HG02938 (cell line): ENCODE measurements around the gene TSHZ3.

Experiments used
- ATAC-seq: cut with Tn5 transposase; IDR thresholded peaks from one replicate; pipeline ENCODE4 v1.9.1; 2021; ENCODE audit warnings: mild to moderate bottlenecking, moderate library complexity; ENCODE audit not compliant: unreplicated experiment

Gene TSHZ3

GRCh38 chr19:31268751-31269383 lies 80.4 kb downstream of the TSHZ3 start:
- no peak for ATAC-seq

DNA sequence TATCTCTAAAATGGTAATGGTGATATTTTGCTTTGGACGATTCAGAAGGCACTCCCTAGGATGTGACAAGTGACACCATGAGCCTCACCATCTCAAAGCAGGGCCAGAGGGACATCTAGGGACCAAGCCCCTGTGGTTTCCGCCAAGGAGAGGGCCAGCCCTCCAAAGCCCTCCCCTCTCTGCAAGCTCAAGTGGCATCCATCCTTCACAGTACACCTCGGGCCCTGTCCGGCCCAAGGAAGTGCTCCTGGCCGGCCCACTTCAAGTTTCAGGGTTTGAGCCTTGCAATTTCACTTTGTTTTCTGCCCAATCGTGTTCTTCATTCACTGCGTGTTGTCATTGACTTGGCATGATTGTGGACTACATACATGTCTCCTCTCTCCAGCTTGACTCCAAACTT lies 82.5 kb downstream of the TSHZ3 start:
- no peak for ATAC-seq

DNA sequence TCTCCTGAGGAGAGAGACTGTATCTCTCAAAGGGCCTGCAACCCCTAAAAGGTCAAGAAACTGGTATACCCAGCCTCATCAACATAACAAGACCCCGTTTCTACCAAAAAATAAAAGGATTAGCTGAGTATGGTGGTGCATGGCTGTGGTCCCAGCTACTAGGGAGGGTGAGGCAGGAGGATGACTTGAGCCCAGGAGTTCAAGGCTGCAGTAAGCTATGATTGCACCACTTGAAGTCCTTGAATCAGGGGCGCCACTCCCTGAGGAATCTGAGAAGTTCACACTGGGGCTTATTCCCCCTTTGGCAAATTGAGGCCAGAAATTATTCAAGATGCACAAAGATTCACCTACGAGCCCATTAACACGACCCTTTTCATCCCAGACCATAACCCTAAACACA lies 83.0 kb downstream of the TSHZ3 start:
- ATAC-seq = no peak

GRCh38 chr19:31264041-31264778 lies 85.0 kb downstream of the TSHZ3 start:
- no peak for ATAC-seq

DNA sequence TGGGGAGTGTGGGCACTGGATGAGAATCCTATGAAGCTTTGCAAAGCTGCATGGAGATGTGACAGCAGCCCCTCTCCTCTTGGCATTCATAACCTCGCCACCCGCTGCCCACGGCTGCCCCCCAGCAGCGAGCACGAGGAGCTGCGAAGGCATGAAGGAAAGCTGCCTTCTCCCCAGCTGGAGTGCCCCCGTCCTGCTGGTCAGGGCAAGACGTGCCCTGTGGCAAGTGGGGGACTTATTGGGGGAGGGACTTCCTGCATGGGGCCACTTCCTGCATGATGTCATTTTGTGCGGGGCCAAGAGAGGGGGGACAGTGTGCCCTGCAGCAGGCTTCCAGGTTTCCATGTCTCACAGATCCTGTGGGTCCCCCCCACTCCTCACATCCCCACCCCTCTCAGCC lies 85.9 kb downstream of the TSHZ3 start:
- no peak for ATAC-seq

DNA sequence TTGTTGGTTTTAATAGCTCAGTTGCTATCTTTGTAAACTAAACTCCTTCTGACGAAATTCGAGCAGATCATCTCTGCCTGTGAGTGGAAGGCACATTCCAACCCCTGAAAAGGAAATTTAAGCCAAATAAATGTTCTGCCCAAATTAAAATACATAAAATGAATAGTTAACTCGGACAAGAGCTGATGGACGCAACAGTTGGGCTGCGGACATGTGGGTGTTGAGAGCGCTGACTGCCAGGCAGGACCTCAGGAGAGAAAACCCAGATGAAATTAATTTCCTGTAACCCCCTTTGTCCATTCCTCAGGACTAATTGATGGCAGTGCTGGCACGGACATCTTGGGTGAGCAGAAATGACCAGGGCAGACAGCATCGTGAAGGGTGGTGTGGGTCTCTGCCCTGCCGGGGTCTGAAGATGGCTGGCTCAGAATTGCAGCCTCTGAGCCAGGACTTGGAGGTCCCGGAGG lies 86.5 kb downstream of the TSHZ3 start:
- ATAC-seq = no peak

GRCh38 chr19:31261603-31262212 lies 87.5 kb downstream of the TSHZ3 start:
- ATAC-seq = no peak

GRCh38 chr19:31261019-31261602 lies 88.1 kb downstream of the TSHZ3 start:
- no peak for ATAC-seq

GRCh38 chr19:31260171-31260933 lies 88.9 kb downstream of the TSHZ3 start:
- ATAC-seq = no peak

DNA sequence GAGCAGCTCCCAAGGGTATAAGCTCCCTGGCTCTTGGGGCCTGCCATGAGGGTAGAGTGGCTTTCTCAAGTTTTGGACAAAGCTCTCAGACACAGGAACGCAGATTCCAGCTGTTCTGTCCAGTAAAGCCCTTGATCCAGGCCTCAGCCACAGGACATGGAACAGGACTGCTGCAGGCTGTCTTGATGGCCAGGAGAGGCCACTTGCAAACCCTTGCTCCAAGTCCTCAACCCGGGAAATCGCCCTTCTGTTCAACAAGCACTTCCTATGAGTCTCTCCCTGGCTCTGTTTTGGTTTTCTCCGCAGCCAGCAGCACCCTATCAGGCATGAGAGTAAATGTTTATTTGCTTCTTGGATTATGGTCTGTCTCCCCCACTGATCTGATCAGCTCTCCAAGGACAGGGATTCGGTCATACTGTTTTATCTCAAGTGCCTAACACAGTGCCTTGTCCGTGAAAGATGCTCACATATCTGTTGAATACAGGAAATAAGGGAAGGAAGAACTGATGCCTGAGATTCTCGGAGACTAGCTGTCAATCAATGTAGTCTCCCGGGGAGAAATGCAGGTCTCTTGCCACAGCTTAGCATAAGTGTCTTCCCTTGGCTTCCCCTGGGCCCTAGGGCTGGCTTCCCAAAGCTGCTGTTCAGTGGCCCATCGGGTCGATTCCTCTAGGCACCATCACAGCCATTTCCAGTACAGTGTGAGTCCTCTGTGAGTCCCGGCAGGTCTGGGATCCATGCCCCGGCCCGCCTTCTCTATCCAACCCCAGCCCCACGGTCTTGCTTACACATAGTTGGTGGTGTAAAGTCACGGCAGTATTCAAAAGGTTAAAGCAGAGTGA lies 90.8 kb downstream of the TSHZ3 start:
- no peak for ATAC-seq

- ATAC-seq = no peak
These were observed 91.7 kb downstream of the TSHZ3 start for GRCh38 chr19:31257426-31258130.

DNA sequence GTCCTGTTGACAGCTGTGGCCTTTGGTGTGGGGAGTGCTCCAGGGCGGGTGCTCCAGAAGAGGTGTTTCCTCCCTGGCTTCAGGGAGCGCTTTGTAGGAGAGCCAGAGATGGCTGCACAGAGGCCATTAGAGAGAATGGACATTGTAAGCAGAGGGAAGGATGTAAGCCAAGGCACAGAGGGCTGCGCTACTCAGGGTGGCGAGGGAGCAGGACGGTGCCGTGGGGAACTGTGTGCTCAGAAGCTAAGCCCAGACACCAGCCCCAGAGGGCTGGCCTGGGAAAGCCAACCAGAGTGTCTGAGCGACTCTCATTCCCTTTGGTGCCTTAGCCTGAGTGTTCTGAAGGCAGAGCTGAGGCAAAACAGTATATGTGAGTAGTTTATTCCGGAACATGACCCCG lies 92.2 kb downstream of the TSHZ3 start:
- ATAC-seq = no peak

DNA sequence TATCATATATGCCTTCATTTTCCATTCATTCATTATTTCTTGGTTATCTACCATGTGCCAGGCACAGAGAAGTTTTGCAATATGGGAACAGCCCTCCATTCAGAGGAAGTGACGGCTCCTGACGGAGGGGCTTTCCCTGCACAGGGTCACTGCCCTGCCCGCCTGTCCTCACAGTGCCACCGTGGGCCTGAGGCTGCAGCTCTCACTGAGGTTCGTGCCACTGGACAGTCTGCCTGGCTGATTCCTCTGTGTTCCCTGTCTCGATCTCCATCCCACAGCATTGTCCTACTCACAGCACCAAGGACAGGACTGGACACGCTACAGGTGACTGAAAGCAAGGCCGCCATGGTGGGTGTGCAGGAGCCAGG lies 92.7 kb downstream of the TSHZ3 start:
- no peak for ATAC-seq

DNA sequence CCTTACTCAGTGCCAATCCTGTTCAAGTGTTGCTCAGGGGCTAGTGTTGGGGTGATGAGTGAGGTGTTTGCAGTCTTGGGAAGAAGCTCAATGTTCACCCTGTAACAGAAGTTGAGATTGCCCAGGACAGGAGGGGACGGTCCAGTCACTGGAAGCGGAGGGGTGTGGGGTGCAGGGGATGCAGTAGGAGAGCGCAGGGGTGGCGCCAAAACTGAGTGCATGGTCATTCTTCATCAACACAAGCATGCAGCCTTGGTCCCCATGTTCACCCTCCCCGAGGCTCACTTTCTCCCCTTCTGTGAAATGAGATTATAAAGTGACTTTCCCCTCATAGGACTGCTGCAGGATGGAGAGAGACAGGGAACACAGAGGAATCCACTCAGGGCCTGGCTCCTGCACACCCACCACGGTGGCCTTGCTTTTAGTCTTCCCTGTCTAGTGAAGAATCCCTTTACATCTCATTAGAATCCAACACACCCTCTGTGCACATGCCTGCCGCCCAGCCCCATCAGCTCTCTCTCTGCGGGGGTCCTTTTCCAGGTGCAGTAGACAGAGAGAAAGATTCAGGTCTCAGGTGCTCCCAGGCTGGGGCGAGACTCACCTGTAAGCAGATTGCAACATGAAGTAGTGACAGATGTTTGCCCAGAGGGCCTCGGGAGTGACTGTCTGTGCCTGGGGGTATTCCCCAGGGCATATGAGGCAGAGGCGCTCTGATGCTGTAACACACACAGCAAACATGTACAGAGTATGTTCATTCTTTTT lies 93.2 kb downstream of the TSHZ3 start:
- ATAC-seq = no peak

DNA sequence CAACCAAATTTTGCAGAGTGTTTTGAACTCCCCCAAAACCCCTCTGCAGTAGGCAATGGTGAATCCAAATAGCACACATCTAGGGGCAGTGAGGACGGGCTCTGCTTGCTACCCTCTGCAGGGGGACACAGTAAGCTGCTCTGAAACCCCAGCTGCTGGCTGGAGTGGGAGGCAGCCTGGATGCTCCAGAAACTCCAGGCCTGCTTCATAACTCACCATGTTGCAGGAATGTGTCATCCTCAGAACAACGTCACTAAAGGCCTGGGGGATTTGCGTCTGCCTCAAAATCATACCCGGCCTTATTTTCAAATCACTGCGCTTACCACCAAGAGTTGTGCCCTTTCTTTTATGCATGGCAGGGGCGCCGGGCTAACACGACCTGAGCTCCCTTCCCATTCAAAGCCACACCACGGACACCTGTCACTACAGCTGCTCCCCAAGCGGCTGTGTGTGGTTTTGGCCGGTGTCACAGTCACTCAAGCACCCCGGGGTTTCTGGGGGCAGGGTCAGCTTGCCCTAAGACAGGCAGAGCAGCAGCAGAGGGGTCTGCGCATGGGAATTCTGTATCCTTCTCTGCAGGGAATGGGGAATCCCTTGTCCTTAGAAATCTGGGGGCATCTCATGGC lies 93.9 kb downstream of the TSHZ3 start:
- ATAC-seq = no peak

DNA sequence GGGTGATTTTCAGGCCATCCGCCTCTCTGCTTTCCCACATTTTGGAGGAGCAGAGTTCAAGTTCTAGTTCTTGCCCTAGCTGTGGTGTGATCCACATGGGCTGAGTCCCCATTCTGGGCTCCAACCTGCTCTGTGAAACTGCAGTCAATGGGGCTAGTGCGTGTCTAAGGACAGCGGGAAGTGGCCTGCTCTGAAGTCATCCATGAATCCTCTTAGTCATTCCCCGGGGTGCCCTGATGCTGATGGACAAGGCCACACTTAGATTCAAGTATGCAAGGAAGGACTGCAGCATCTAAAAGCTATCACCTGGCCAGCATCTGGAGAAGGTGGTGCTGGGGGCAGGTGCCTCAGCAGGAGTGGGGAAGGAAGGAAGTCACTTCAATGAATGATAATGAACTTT lies 94.6 kb downstream of the TSHZ3 start:
- ATAC-seq = no peak

GRCh38 chr19:31254180-31254551 lies 95.1 kb downstream of the TSHZ3 start:
- ATAC-seq = no peak

DNA sequence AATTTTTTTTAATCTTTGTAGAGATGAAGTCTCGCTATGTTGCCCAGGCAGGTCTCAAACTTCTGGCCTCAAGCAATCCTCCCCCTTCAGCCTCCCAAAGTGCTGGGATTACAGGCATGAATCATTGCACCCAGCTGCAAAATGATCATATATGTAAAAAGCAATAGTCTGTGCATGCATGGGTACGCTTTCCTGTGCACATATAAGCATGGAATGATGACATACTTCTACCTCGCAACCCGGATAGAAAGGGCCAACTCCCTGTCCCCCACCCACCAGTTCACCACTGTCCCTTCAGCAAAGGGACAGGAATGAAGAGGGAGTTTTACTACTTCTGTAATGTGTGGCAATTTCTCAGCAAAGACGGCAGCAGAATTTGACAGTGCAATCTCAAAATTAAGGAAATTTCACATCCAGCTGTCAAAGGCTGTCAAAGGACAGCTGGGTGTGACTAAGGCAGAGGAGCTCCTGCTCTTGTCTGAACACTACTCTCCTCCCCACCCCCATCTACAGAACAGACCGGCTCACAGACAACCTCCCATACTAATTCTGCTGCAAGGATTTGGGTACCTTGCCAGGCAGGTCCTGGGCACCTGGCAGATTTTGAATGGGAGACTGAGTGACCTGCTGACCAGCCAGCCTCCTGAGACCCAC lies 95.6 kb downstream of the TSHZ3 start:
- no peak for ATAC-seq
